GM18526 (cell line): ENCODE data around the gene TENM4.

ENCODE experiments used
- POLR2A ChIP-seq: IDR thresholded peaks from 3 replicates; pipeline ENCODE4 v1.6.1; 2011; ENCODE audit not compliant: insufficient read length; ENCODE audit errors: extremely low read depth

Gene TENM4

GRCh38 chr11:78855116-78855515 is 585.7 kb downstream of the TENM4 start:
- no peak for TF ChIP-seq POLR2A

- no peak for TF ChIP-seq POLR2A
Measured at GRCh38 chr11:78853521-78853920, 587.3 kb downstream of the TENM4 start.

- TF ChIP-seq POLR2A: no peak
Measured at GRCh38 chr11:78851878-78852586, 588.8 kb downstream of the TENM4 start.

GRCh38 chr11:78850078-78850477 is 590.8 kb downstream of the TENM4 start:
- no peak for TF ChIP-seq POLR2A

- no peak for TF ChIP-seq POLR2A
Measured at GRCh38 chr11:78846269-78846668, 594.6 kb downstream of the TENM4 start.

- TF ChIP-seq POLR2A: no peak
Measured at GRCh38 chr11:78845496-78845895, 595.3 kb downstream of the TENM4 start.

GRCh38 chr11:78841456-78842060 is 599.3 kb downstream of the TENM4 start:
- no peak for TF ChIP-seq POLR2A

DNA sequence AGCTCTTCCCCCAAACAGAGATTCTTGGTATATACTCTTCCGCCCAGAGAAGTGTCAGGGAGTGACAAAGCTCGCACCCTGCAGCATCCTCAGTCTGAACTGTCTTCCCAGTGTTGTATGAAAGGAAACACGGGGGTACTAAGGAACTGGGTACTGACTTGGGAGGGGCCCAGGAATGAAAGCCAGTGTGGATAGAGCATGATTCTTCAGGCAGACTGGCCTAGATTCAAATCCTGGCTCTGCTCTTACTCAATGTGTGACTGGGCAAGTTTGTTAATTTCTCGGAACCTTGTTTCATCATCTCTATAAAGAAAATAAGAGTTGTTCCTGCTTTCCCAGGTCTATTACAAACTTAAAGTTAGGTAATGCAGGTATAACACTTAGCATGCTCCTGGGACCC is 600.2 kb downstream of the TENM4 start:
- no peak for TF ChIP-seq POLR2A

- no peak for TF ChIP-seq POLR2A
Measured at GRCh38 chr11:78840200-78840599, 600.6 kb downstream of the TENM4 start.

GRCh38 chr11:78838417-78838816 is 602.4 kb downstream of the TENM4 start:
- TF ChIP-seq POLR2A: no peak

DNA sequence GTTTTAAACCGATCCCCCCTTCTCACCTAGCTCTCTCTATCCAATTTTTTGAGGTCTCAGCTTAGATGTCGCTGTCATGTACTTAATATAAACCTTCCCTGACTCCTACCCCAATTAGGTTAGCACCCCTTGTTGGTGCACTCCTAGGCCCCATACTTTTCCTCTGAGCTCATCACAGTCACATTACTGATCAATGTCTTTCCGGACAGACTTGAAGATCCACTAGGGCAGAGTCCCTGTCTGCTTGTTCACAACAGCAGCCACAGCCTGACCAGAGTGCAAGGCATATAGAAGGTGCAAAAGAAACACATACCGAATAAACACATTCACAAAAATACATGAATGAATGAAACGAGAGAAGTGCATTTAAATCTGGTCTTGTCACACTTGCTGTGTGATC is 605.2 kb downstream of the TENM4 start:
- no peak for TF ChIP-seq POLR2A

GRCh38 chr11:78834886-78835285 is 605.9 kb downstream of the TENM4 start:
- no peak for TF ChIP-seq POLR2A

DNA sequence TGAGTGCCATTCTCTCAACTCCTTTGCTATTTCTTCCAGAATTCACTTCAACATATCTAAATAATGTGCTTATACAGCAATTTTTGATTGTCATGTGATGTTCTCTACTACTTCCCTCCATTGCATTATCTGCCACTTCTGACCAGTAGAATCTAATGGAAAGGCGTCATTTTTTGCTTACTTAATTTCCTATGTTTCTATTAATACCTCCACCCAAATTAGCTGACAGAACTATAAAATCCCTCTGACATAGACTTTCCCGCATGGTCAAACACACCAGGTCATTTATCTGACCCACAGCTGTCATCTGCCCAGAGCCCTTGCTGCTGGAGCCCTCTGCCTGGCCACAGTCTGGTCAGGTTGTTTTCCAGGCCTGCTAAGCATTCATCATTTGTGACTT is 607.6 kb downstream of the TENM4 start:
- no peak for TF ChIP-seq POLR2A

DNA sequence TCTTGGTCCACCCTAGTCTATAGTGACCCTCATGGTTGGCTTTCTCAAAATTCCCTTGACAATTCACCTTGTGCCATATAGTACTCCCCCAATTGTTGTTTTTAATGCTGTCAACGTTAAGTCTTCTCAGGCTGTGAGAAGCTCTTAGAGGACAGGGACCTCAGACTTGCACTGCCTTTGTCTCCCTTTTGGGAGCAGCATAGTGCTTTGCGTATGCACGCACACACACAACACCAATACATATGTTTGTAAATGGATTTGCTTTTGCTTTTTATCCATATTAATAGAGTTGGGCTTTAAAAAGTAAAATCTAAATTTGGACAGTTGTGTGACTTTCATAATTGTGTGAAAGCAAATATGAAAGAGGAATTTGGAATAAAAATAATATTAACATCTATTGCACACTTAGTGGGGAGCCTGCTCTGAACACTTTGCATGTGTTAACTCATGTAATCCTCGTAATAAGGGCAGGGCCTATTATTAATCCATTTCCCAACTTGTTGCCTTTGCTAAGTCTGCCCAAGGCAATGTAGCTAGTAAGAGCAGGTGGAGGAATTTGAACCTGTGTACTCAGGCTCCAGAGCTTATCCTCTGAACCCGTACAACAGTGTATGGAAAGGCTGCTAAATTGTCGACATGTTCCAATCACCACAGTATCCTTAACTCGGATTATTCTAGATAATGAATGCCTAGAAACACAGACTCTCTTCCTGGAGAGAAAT is 608.4 kb downstream of the TENM4 start:
- TF ChIP-seq POLR2A: no peak

DNA sequence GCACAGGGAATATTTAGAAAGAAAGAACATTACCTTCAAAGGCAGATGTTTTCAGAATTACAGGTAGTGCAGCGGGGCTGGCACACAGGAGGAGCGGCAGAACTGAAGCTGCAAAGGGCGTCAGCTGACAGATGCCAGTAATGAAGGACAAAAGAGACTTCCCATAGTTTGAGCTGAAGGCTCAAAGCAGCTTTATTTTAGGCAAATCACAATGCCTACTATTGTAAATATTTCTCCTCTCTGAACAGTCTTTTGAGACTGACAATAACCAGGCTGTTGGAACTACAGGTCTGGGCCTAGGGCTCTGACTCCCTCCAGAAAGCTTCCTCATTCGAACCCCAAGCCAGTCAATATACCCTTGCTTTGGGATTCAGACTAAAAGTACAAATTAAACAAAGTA is 609.3 kb downstream of the TENM4 start:
- TF ChIP-seq POLR2A: no peak

DNA sequence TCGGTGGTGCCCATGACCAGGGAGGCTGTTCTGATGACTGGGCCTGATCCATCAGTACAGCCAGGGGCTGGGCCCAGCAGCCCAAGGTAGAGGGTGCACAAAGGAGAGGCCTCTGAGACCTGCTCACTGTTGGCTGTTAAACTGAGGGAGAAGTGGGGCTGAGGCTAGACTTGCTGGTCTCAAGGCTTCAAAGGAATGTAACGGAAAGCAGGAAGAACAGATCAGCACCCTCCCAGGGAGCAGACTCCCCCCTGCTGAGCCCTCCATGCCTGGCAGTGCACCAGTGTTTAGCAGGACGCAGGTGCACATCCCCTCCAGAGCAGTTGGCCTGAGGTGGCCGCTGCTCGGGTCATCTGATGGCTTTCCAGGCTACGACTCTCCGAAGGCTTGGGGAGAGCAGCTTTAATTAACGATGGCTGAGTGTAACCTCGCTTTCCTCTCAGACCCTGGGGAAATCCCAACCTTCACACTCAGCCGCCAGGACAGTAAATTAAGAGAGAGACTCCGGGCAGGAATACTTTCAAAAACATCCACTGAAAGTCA is 610.5 kb downstream of the TENM4 start:
- TF ChIP-seq POLR2A: no peak

- no peak for TF ChIP-seq POLR2A
Measured at GRCh38 chr11:78829146-78829545, 611.7 kb downstream of the TENM4 start.

DNA sequence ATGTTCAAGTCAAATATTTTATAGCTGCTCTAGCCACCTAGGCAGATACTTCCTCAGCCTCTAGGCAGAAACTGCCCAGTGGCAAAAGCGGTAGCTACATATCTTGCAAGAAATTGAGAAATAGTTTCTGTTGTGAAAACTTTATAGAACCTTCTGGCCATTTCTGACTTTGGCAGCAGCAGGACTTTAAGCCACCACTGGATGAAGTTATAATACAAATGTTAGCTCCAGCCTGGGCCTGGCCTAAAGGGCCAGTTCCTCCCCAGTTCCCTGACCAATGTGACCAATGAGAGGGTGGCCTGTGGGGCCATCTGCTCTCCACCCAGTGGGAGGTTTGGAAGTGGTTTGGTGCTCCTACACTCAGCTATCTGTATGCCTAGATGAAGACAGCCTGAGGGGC is 612.2 kb downstream of the TENM4 start:
- no peak for TF ChIP-seq POLR2A
